Panc1 (cell line): ENCODE measurements around the gene NTM. TPM values are rescaled to one million over a fixed set of nuclear protein-coding genes. Genes with fewer than 3 reads are reported as not detected.

Experiments used
- ATAC-seq: fragments of 200-7000 bp; cut with Tn5 transposase; 2 replicates; pipeline ENCODE4 v1.9.1; 2020; ENCODE audit warnings: mild to moderate bottlenecking, moderate library complexity
- BruUV-seq: library from RNA; stranded (reverse); fragments of 400-500 nt; replicated peaks from 2 replicates; lab custom pipeline; 2021; lab: Mats Ljungman, UMichigan
- CTCF ChIA-PET: fragments of 300-600 bp; sonication (Branson Sonifier 250); formaldehyde crosslinking; loops from one replicate; lab custom pipeline; 2022; ENCODE audit warnings: antibody characterized with exemption; lab: Charles Lee
- POLR2A ChIA-PET: fragments of 300-600 bp; sonication (Branson Sonifier 250); formaldehyde crosslinking; loops from one replicate; lab custom pipeline; 2022; ENCODE audit warnings: antibody characterized with exemption; lab: Charles Lee
- DNase-seq: peaks from one replicate; pipeline ENCODE4 v3.0.0-alpha.2; 2010; ENCODE audit warnings: low read depth, low spot score
- H3K27ac ChIP-seq: 2 replicates; pipeline ENCODE4 v1.5.1; 2011; ENCODE audit warnings: mild to moderate bottlenecking, low read length, inconsistent platforms
- H3K27me3 ChIP-seq: fragments of 200-500 bp; sonication (Bioruptor generic); 2 replicates; pipeline ENCODE4 v1.6.0; 2014; ENCODE audit warnings: low read length, inconsistent platforms; ENCODE audit not compliant: control insufficient read depth, insufficient read depth
- H3K36me3 ChIP-seq: fragments of 200-500 bp; sonication (Bioruptor generic); 2 replicates; pipeline ENCODE4 v1.5.1; 2014; ENCODE audit warnings: inconsistent platforms, mild to moderate bottlenecking, low read length, moderate library complexity; ENCODE audit not compliant: control insufficient read depth, insufficient read depth
- H3K4me1 ChIP-seq: 2 replicates; pipeline ENCODE4 v1.5.1; 2011; ENCODE audit warnings: inconsistent platforms, mild to moderate bottlenecking, low read length, moderate library complexity; ENCODE audit not compliant: control insufficient read depth, insufficient read depth
- H3K4me3 ChIP-seq, 2 experiments: 2 replicates each; pipeline ENCODE4 v1.5.1; 2011 to 2012; ENCODE audit warnings: low read depth in 2 of 2, low read length in 2 of 2, mild to moderate bottlenecking in 2 of 2, inconsistent platforms in 1 of 2, moderate library complexity in 1 of 2
- H3K9me3 ChIP-seq: fragments of 200-500 bp; sonication (Bioruptor generic); 2 replicates; pipeline ENCODE4 v1.5.1; 2014; ENCODE audit warnings: low read depth, mild to moderate bottlenecking, inconsistent platforms, low read length, moderate library complexity; ENCODE audit not compliant: control insufficient read depth, insufficient read depth
- CTCF ChIP-seq: fragments of 450-650 bp; IDR thresholded peaks from 2 replicates; pipeline ENCODE4 v1.5.1; 2017; ENCODE audit warnings: mild to moderate bottlenecking
- POLR2AphosphoS5 ChIP-seq: IDR thresholded peaks from 2 replicates; pipeline ENCODE4 v1.6.1; 2012; ENCODE audit warnings: mild to moderate bottlenecking, low read depth, low read length, moderate library complexity
- REST ChIP-seq, 2 experiments: IDR thresholded peaks; 2 replicates each; pipeline ENCODE4 v1.6.1; 2011 to 2012; ENCODE audit warnings: low read depth in 2 of 2, control low read depth in 1 of 2, low read length in 1 of 2, mild to moderate bottlenecking in 1 of 2, moderate library complexity in 1 of 2; ENCODE audit not compliant: insufficient read depth in 1 of 2
- SIN3A ChIP-seq: IDR thresholded peaks from 2 replicates; pipeline ENCODE4 v1.6.1; 2012; ENCODE audit warnings: low read depth, mild to moderate bottlenecking, low read length, moderate library complexity, borderline replicate concordance; ENCODE audit not compliant: insufficient read depth
- TCF7L2 ChIP-seq: IDR thresholded peaks from 2 replicates; pipeline ENCODE4 v1.6.1; 2011; ENCODE audit warnings: mild to moderate bottlenecking, low read depth, low read length, inconsistent platforms
- in situ Hi-C: cut with HindIII; loops from 2 replicates; pipeline ENCODE4 v1.10.0; 2016; ENCODE audit warnings: low sequenced_read_pairs, low pct_unique_long_range_greater_than_20kb
- intact Hi-C: fragments of 100-400 bp; cut with micrococcal nuclease; formaldehyde crosslinking; loops from one replicate; pipeline ENCODE4 v1.10.0; 2022; ENCODE audit not compliant: unreplicated experiment
- total RNA-seq: library from RNA; stranded (reverse); gene quantifications from one replicate; pipeline ENCODE4 v1.2.1, GENCODE V29; 2021; ENCODE audit not compliant: unreplicated experiment

The NTM gene
- total RNA-seq, 1 experiment from 2014 or later: 0.10 TPM

- ATAC-seq (no peak), DNase-seq (no peak)
- no peaks in the 10 kb centered on the region for H3K36me3 ChIP-seq
- H3K27ac ChIP-seq: no peak overlapping the region
- intact Hi-C loops: no loop called here
- no peaks in the 10 kb centered on the region for H3K4me1 ChIP-seq
- POLR2A ChIA-PET: interaction anchor here (0.5 kb wide), 1 partner anchor 506 kb away, joined by 10 read pairs; no protein-coding TSS in a partner anchor
- in situ Hi-C loops: no loop called here
- BruUV-seq: no TSS peak
- H3K9me3 ChIP-seq: no peaks in the 10 kb centered on the region
- H3K4me3 ChIP-seq: no peak overlapping the region
- peaks cover 8% of the 10 kb centered on the region; the same call in 1 of the 2 replicates for H3K27me3 ChIP-seq
- CTCF ChIA-PET: interaction anchor here (1.2 kb wide), 1 partner anchor 625 kb away, joined by 3 read pairs; no protein-coding TSS in a partner anchor
- TF ChIP-seq SIN3A (no peak), REST (IDR thresholded peaks at IDR 0.05; ENCODE audit: insufficient read depth in 1 of 2, low read depth in 2 of 2, low read length in 1 of 2) (no peak), CTCF (no peak), TCF7L2 (no peak), POLR2AphosphoS5 (no peak)
Measured at GRCh38 chr11:131689049-131689925, 318.9 kb downstream of the NTM start.

DNA sequence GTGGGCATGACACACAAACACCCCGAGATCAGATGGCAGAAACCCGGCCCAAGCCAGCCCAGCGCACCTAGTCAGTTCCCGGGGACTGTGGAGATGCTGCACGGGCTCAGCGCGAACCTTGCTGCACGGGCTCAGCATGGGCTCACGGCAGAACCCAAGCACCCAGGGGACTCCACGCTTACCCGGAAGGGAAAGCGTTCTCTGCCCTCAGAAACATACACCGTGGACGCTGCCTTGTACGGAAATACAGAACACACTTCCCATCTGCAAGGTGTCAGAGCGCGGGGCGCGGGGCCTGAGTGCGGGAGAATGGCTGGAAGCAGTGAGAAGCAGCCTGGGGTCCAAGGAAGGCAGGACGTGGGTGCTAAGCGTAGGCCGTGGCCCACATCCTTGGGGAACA, 319.9 kb downstream of the NTM start:
- in situ Hi-C loops (no loop called here), intact Hi-C loops (loop anchor here (5.0 to 10.0 kb wide), 2 partner anchors 334 to 1372 kb away; no protein-coding TSS in a partner anchor)
- no peaks in the 10 kb centered on the region for H3K4me1 ChIP-seq
- H3K9me3 ChIP-seq: no peaks in the 10 kb centered on the region
- no TSS peak for BruUV-seq
- H3K4me3 ChIP-seq: no peak overlapping the region
- TF ChIP-seq TCF7L2: no peak
- ChIA-PET CTCF (no interaction called here), POLR2A (no interaction called here)
- no peaks in the 10 kb centered on the region for H3K36me3 ChIP-seq
- H3K27me3 ChIP-seq: peaks cover 10% of the 10 kb centered on the region
- DNase-seq (no peak), ATAC-seq (no peak)
- H3K27ac ChIP-seq: no peak overlapping the region

GRCh38 chr11:131690776-131691175, 320.4 kb downstream of the NTM start:
- no peak overlapping the region for H3K4me3 ChIP-seq
- peaks cover 10% of the 10 kb centered on the region; the same call in 1 of the 2 replicates for H3K27me3 ChIP-seq
- no peak for TF ChIP-seq CTCF
- TF ChIP-seq POLR2AphosphoS5: no peak
- no peak for TF ChIP-seq REST (IDR thresholded peaks at IDR 0.05; ENCODE audit: insufficient read depth in 1 of 2, low read depth in 2 of 2, low read length in 1 of 2)
- intact Hi-C loops: loop anchor here (5.0 to 10.0 kb wide), 2 partner anchors 334 to 1372 kb away; no protein-coding TSS in a partner anchor
- no TSS peak for BruUV-seq
- no peak for ATAC-seq
- no peak for DNase-seq
- ChIA-PET POLR2A (no interaction called here), CTCF (no interaction called here)
- H3K27ac ChIP-seq: no peak overlapping the region
- H3K9me3 ChIP-seq: no peaks in the 10 kb centered on the region
- in situ Hi-C loops: no loop called here
- H3K4me1 ChIP-seq: no peaks in the 10 kb centered on the region
- no peaks in the 10 kb centered on the region for H3K36me3 ChIP-seq
